Liver (tissue), 9 donors: Measurements from ENCODE around the gene CD84. TPM values are rescaled to one million over a fixed set of nuclear protein-coding genes. Genes with fewer than 3 reads are reported as not detected.

Source experiments
- DNase-seq: peaks from one replicate; pipeline ENCODE4 v3.0.0-alpha.2; 2017; ENCODE audit warnings: low spot score
- H3K27ac ChIP-seq, 2 donors: one replicate each; pipeline ENCODE4 v1.7.0; 2013; ENCODE audit warnings: inconsistent platforms in 2 of 2, low read length in 2 of 2, control low read depth in 1 of 2, low read depth in 1 of 2, mild to moderate bottlenecking in 1 of 2
- H3K27me3 ChIP-seq, 4 donors: one replicate each; pipeline versions ENCODE4 v1.6.1 to v1.7.0; 2013; ENCODE audit warnings: low read length in 3 of 4, inconsistent platforms in 1 of 4, mild to moderate bottlenecking in 1 of 4, moderate library complexity in 1 of 4; ENCODE audit not compliant: control insufficient read depth in 4 of 4, insufficient read depth in 4 of 4
- H3K36me3 ChIP-seq, 4 donors: one replicate each; pipeline versions ENCODE4 v1.6.1 to v1.7.0; 2013; ENCODE audit warnings: low read length in 3 of 4, mild to moderate bottlenecking in 3 of 4, low read depth in 1 of 4, moderate library complexity in 1 of 4; ENCODE audit not compliant: control insufficient read depth in 4 of 4, insufficient read depth in 3 of 4
- H3K4me1 ChIP-seq, 4 donors: one replicate each; pipeline versions ENCODE4 v1.6.1 to v1.7.0; 2013; ENCODE audit warnings: low read length in 3 of 4, mild to moderate bottlenecking in 3 of 4, moderate library complexity in 1 of 4; ENCODE audit not compliant: control insufficient read depth in 4 of 4, insufficient read depth in 4 of 4
- H3K4me3 ChIP-seq, 3 donors: one replicate each; pipeline versions ENCODE4 v1.6.1 to v1.7.0; 2013; ENCODE audit warnings: low read length in 3 of 3, control low read depth in 1 of 3, low read depth in 1 of 3, mild to moderate bottlenecking in 1 of 3
- H3K9ac ChIP-seq, 2 donors: one replicate each; pipeline ENCODE4 v1.7.0; 2013; ENCODE audit warnings: low read length in 2 of 2, mild to moderate bottlenecking in 2 of 2, moderate library complexity in 2 of 2, control low read depth in 1 of 2, low read depth in 1 of 2
- H3K9me3 ChIP-seq, 4 donors: one replicate each; pipeline versions ENCODE4 v1.6.1 to v1.7.0; 2013; ENCODE audit warnings: low read length in 3 of 4; ENCODE audit not compliant: control insufficient read depth in 4 of 4
- ATF3 ChIP-seq: IDR thresholded peaks from 2 replicates; pipeline ENCODE4 v1.6.1; 2016; ENCODE audit warnings: antibody characterized with exemption
- EGR1 ChIP-seq, 2 donors: IDR thresholded peaks; 2 replicates each; pipeline ENCODE4 v1.6.1; 2016 to 2018; ENCODE audit warnings: antibody characterized with exemption in 2 of 2, low read depth in 2 of 2
- FOXA1 ChIP-seq: IDR thresholded peaks from 2 replicates; pipeline ENCODE4 v1.6.1; 2016; ENCODE audit warnings: antibody characterized with exemption
- FOXA2 ChIP-seq: IDR thresholded peaks from 2 replicates; pipeline ENCODE4 v1.6.1; 2016; ENCODE audit warnings: antibody characterized with exemption
- HNF4A ChIP-seq, 2 donors: conservative IDR thresholded peaks; 2 replicates each; pipeline ENCODE4 v1.6.1; 2016; ENCODE audit warnings: antibody characterized with exemption in 2 of 2, mild to moderate bottlenecking in 2 of 2
- HNF4G ChIP-seq: IDR thresholded peaks from 2 replicates; pipeline ENCODE4 v1.6.1; 2016; ENCODE audit warnings: antibody characterized with exemption
- JUND ChIP-seq, 2 donors: IDR thresholded peaks; 2 replicates each; pipeline ENCODE4 v1.6.1; 2016; ENCODE audit warnings: antibody characterized with exemption in 2 of 2
- MAX ChIP-seq: IDR thresholded peaks from 2 replicates; pipeline ENCODE4 v1.6.1; 2016; ENCODE audit warnings: antibody characterized with exemption
- NR2F2 ChIP-seq: IDR thresholded peaks from 2 replicates; pipeline ENCODE4 v1.6.1; 2016; ENCODE audit warnings: antibody characterized with exemption
- REST ChIP-seq: IDR thresholded peaks from 2 replicates; pipeline ENCODE4 v1.6.1; 2016; ENCODE audit warnings: antibody characterized with exemption, mild to moderate bottlenecking
- SP1 ChIP-seq: IDR thresholded peaks from 2 replicates; pipeline ENCODE4 v1.6.1; 2018; ENCODE audit warnings: antibody characterized with exemption, mild to moderate bottlenecking
- TAF1 ChIP-seq: conservative IDR thresholded peaks from 2 replicates; pipeline ENCODE4 v1.6.1; 2016; ENCODE audit warnings: antibody characterized with exemption, mild to moderate bottlenecking
- WGBS: extraction: QIAGEN DNeasy Blood & Tissue Kit; methylation state at CpG from one replicate; pipeline ENCODE4 v1.1.7; 2013; 5-methylcytosine and 5-hydroxymethylcytosine counted together
- polyA plus RNA-seq, 2 donors: library from polyadenylated mRNA; stranded (reverse) in 1 of 2; unstranded in 1 of 2; fragments of 200-250 nt in 1 of 2; fragments of >200 nt in 1 of 2; fragmentation: Nextera tagmentation in 1 of 2; extraction: Ambion mirVana in 1 of 2; gene quantifications; one replicate each; pipeline versions ENCODE4 v1.2.1 to v1.2.3, GENCODE V29; 2013 to 2015
- total RNA-seq, 2 donors: library from RNA; depleted of rRNA; stranded (reverse); fragments of >200 nt; gene quantifications; one replicate each; pipeline ENCODE4 v1.2.3, GENCODE V29; 2014
- TF ChIP-seq, protein P1 (sequence below): fragments of 150-350 bp; IDR thresholded peaks from 2 replicates; pipeline ENCODE4 v1.5.1; 2017; ENCODE audit warnings: improper control_type of control experiment, low read depth, low read length; ENCODE audit not compliant: missing input control
- donor health status: healthy.
- donor health status: healthy.
- donor health status: healthy.
- donor health status: healthy.
- donor health status: healthy.

CD84 gene
- total and polyA plus RNA-seq, 4 donors, result 2.1 to 8.8 (median 4.4) TPM

- H3K36me3 ChIP-seq, result no peaks in the 10 kb centered on the region
- H3K4me3 ChIP-seq, result no peak overlapping the region
- H3K9me3 ChIP-seq, result no peaks in the 10 kb centered on the region
- H3K27me3 ChIP-seq, result peaks cover 0 to 2% (median 0%) of the 10 kb centered on the region in 4 donors
- H3K9ac ChIP-seq, result no peak overlapping the region
- no peak for DNase-seq
- H3K27ac ChIP-seq, result no peak overlapping the region
- 86% methylated on average over 2 of the region's 2 CpGs for WGBS
- no peak for TF ChIP-seq HNF4G
- TF ChIP-seq REST, result no peak
- no peak for TF ChIP-seq SP1
- H3K4me1 ChIP-seq, result no peaks in the 10 kb centered on the region
These were observed 36.4 kb upstream of the CD84 start for GRCh38 chr1:160615660-160616059.

DNA sequence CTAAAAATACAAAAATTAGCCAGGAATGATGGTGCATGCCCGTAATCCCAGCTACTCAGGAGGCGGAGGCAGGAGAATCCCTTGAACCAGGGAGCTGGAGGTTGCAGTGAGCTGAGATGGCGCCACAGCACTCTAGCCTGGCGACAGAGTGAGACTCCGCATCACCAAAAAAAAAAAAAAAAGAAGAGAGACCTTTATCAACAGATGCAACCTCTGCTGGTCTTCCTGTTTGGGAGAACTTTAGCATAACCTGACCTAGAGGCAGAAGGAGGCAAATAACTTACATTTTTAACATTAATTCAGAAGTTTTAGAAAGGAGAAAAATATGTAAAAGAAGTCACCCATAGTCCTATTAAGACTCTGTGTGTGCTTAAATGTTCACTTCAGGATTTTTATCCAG lies 35.1 kb upstream of the CD84 start:
- no peaks in the 10 kb centered on the region for H3K36me3 ChIP-seq
- peaks cover 0 to 2% (median 0%) of the 10 kb centered on the region in 4 donors for H3K27me3 ChIP-seq
- no peak overlapping the region for H3K9ac ChIP-seq
- TF ChIP-seq NR2F2 (no peak), MAX (no peak), FOXA2 (no peak), HNF4G (no peak), HNF4A (conservative IDR thresholded peaks at IDR 0.05) (no peak), EGR1 (IDR thresholded peaks at IDR 0.05; ENCODE audit: low read depth in 2 of 2) (no peak)
- TF ChIP-seq, protein P1, sequence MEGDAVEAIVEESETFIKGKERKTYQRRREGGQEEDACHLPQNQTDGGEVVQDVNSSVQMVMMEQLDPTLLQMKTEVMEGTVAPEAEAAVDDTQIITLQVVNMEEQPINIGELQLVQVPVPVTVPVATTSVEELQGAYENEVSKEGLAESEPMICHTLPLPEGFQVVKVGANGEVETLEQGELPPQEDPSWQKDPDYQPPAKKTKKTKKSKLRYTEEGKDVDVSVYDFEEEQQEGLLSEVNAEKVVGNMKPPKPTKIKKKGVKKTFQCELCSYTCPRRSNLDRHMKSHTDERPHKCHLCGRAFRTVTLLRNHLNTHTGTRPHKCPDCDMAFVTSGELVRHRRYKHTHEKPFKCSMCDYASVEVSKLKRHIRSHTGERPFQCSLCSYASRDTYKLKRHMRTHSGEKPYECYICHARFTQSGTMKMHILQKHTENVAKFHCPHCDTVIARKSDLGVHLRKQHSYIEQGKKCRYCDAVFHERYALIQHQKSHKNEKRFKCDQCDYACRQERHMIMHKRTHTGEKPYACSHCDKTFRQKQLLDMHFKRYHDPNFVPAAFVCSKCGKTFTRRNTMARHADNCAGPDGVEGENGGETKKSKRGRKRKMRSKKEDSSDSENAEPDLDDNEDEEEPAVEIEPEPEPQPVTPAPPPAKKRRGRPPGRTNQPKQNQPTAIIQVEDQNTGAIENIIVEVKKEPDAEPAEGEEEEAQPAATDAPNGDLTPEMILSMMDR, result no peak
- H3K27ac ChIP-seq, result no peak overlapping the region
- no peaks in the 10 kb centered on the region for H3K9me3 ChIP-seq
- no peak overlapping the region for H3K4me3 ChIP-seq
- DNase-seq, result no peak
- 85% methylated on average over 5 of the region's 5 CpGs for WGBS
- no peaks in the 10 kb centered on the region for H3K4me1 ChIP-seq

DNA sequence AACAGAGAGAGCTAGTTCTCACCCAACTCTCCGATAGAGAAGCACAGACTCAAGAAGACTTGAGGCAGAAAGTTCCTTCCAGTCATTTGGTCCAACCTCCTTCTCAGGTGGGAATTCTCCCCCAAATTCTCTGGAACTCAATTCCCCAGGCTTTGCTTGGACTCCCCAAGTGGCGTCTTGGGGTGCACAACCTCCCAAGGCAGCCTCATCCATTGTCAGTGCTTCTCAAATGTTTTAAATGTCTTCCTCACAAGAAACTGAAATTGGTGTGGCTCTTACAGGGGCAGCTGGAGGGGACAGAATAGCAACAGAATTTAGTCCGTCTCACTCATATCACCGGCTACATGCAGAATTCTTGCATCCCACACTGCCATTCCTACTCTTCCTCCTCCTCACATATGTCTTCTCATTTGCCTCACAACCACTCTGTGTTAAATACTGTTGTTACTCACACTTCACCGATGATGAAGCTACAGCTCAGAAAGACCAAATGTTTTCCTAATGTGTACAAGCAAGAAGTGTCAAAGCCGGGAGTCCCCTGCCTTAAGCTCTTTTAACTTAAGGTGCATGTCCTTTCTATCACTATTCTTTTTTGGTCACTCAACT lies 33.4 kb upstream of the CD84 start:
- TF ChIP-seq JUND (IDR thresholded peaks at IDR 0.05), result no peak
- no peak for TF ChIP-seq ATF3
- TF ChIP-seq NR2F2, result no peak
- no peak for TF ChIP-seq MAX
- no peak for TF ChIP-seq FOXA1
- TF ChIP-seq TAF1, result no peak
- 84% methylated on average over 6 of the region's 6 CpGs for WGBS
- Histone ChIP-seq H3K9ac (no peak overlapping the region), H3K36me3 (no peaks in the 10 kb centered on the region), H3K27ac (no peak overlapping the region), H3K4me1 (peaks cover 0 to 13% (median 9%) of the 10 kb centered on the region in 4 donors), H3K27me3 (peaks cover 0 to 2% (median 0%) of the 10 kb centered on the region in 4 donors), H3K4me3 (no peak overlapping the region), H3K9me3 (no peaks in the 10 kb centered on the region)
- no peak for DNase-seq
